HEK293 (cell line): ENCODE measurements around the gene SCAANT1.

Experiments used
- CTCF ChIA-PET: fragments of 350-600 bp; formaldehyde crosslinking; extraction: SDS; loops from one replicate; lab custom pipeline; 2021; ENCODE audit warnings: antibody characterized with exemption; lab: Yijun Ruan, JAX
- POLR2A ChIA-PET: fragments of 300-600 bp; formaldehyde crosslinking; extraction: SDS; loops from one replicate; lab custom pipeline; 2020; ENCODE audit warnings: antibody characterized with exemption, inconsistent platforms; lab: Yijun Ruan, JAX
- H3K27ac ChIP-seq: fragments of 200-500 bp; sonication (Bioruptor generic); 2 replicates; pipeline ENCODE4 v1.5.1; 2014; ENCODE audit warnings: low read depth, low read length, control low read depth, inconsistent platforms; ENCODE audit errors: extremely low read depth
- H3K36me3 ChIP-seq, 2 experiments: fragments of 200-500 bp in 1 of 2; sonication (Bioruptor generic) in 1 of 2; 1 replicate in 1 of 2; 2 replicates in 1 of 2; pipeline ENCODE4 v1.5.1; 2014 to 2017; ENCODE audit warnings: inconsistent platforms in 2 of 2, low read length in 2 of 2; ENCODE audit not compliant: control insufficient read depth in 2 of 2, insufficient read depth in 1 of 2
- H3K4me1 ChIP-seq: fragments of 200-500 bp; sonication (Bioruptor generic); 2 replicates; pipeline ENCODE4 v1.5.1; 2014; ENCODE audit warnings: mild to moderate bottlenecking, low read length, inconsistent platforms; ENCODE audit not compliant: control insufficient read depth, insufficient read depth
- H3K4me3 ChIP-seq: 2 replicates; pipeline ENCODE4 v1.5.1; 2011; ENCODE audit warnings: low read depth, mild to moderate bottlenecking, control low read depth, low read length, moderate library complexity
- H3K9me3 ChIP-seq: fragments of 200-500 bp; sonication (Bioruptor generic); 2 replicates; pipeline ENCODE4 v1.5.1; 2014; ENCODE audit warnings: low read depth, low read length, inconsistent platforms; ENCODE audit not compliant: control insufficient read depth, insufficient read depth
- FEZF1 ChIP-seq: fragments of 450-650 bp; formaldehyde crosslinking; IDR thresholded peaks from 2 replicates; pipeline ENCODE4 v1.5.1; 2016; ENCODE audit warnings: missing biosample characterization, missing genetic modification characterization
- KLF16 ChIP-seq: fragments of 450-650 bp; formaldehyde crosslinking; IDR thresholded peaks from 2 replicates; pipeline ENCODE4 v1.5.1; 2017; ENCODE audit warnings: missing biosample characterization, missing genetic modification characterization
- SALL2 ChIP-seq: fragments of 450-650 bp; formaldehyde crosslinking; IDR thresholded peaks from 2 replicates; pipeline ENCODE4 v1.5.0; 2017; ENCODE audit warnings: missing biosample characterization, mild to moderate bottlenecking, missing genetic modification characterization, borderline replicate concordance
- SCRT2 ChIP-seq: fragments of 450-650 bp; formaldehyde crosslinking; IDR thresholded peaks from 2 replicates; pipeline ENCODE4 v1.5.1; 2016; ENCODE audit warnings: missing biosample characterization, missing genetic modification characterization
- SETDB1 ChIP-seq: IDR thresholded peaks from one replicate; pipeline ENCODE4 v1.6.1; 2017; ENCODE audit warnings: mild to moderate bottlenecking, low read length, moderate library complexity, mixed read lengths; ENCODE audit not compliant: insufficient read length
- WT1 ChIP-seq: fragments of 450-650 bp; formaldehyde crosslinking; IDR thresholded peaks from 2 replicates; pipeline ENCODE4 v1.5.1; 2016; ENCODE audit warnings: missing biosample characterization, missing genetic modification characterization
- ZEB2 ChIP-seq: fragments of 450-650 bp; formaldehyde crosslinking; IDR thresholded peaks from 2 replicates; pipeline ENCODE4 v1.5.1; 2016; ENCODE audit warnings: missing biosample characterization, missing genetic modification characterization
- ZFP37 ChIP-seq: fragments of 450-650 bp; formaldehyde crosslinking; IDR thresholded peaks from 2 replicates; pipeline ENCODE4 v1.5.1; 2016; ENCODE audit warnings: missing biosample characterization, missing genetic modification characterization
- ZNF133 ChIP-seq: fragments of 450-650 bp; formaldehyde crosslinking; IDR thresholded peaks from 2 replicates; pipeline ENCODE4 v1.5.1; 2016; ENCODE audit warnings: missing biosample characterization, missing genetic modification characterization
- ZNF148 ChIP-seq: fragments of 450-650 bp; formaldehyde crosslinking; IDR thresholded peaks from 2 replicates; pipeline ENCODE4 v1.5.0; 2017; ENCODE audit warnings: missing biosample characterization, missing genetic modification characterization, borderline replicate concordance
- ZNF335 ChIP-seq: fragments of 450-650 bp; formaldehyde crosslinking; conservative IDR thresholded peaks from 2 replicates; pipeline ENCODE4 v1.5.1; 2016; ENCODE audit warnings: missing biosample characterization, missing genetic modification characterization
- ZNF350 ChIP-seq: fragments of 450-650 bp; formaldehyde crosslinking; IDR thresholded peaks from 2 replicates; pipeline ENCODE4 v1.5.0; 2017; ENCODE audit warnings: missing biosample characterization, mild to moderate bottlenecking, missing genetic modification characterization
- ZNF549 ChIP-seq: fragments of 450-650 bp; IDR thresholded peaks from 2 replicates; pipeline ENCODE4 v1.5.1; 2018; ENCODE audit warnings: missing biosample characterization, missing genetic modification characterization, mild to moderate bottlenecking, inconsistent platforms, moderate library complexity
- ZNF558 ChIP-seq: fragments of 450-650 bp; formaldehyde crosslinking; IDR thresholded peaks from 2 replicates; pipeline ENCODE4 v1.5.1; 2016; ENCODE audit warnings: missing biosample characterization, missing genetic modification characterization
- ZNF610 ChIP-seq: fragments of 450-650 bp; formaldehyde crosslinking; IDR thresholded peaks from 2 replicates; pipeline ENCODE4 v1.5.1; 2016; ENCODE audit warnings: missing biosample characterization, missing genetic modification characterization, borderline replicate concordance
- ZNF768 ChIP-seq: fragments of 450-650 bp; formaldehyde crosslinking; IDR thresholded peaks from 2 replicates; pipeline ENCODE4 v1.5.1; 2018; ENCODE audit warnings: missing biosample characterization, mild to moderate bottlenecking, missing genetic modification characterization
- ZNF785 ChIP-seq: fragments of 450-650 bp; formaldehyde crosslinking; IDR thresholded peaks from 2 replicates; pipeline ENCODE4 v1.5.1; 2016; ENCODE audit warnings: missing biosample characterization, missing genetic modification characterization
- ZSCAN30 ChIP-seq: fragments of 450-650 bp; IDR thresholded peaks from 2 replicates; pipeline ENCODE4 v1.5.1; 2018; ENCODE audit warnings: missing biosample characterization, mild to moderate bottlenecking, missing genetic modification characterization, moderate library complexity
- TF ChIP-seq, protein P1 (sequence below): fragments of 450-650 bp; formaldehyde crosslinking; IDR thresholded peaks from 2 replicates; pipeline ENCODE4 v1.5.1; 2016; ENCODE audit warnings: missing biosample characterization, missing genetic modification characterization

The SCAANT1 gene

DNA sequence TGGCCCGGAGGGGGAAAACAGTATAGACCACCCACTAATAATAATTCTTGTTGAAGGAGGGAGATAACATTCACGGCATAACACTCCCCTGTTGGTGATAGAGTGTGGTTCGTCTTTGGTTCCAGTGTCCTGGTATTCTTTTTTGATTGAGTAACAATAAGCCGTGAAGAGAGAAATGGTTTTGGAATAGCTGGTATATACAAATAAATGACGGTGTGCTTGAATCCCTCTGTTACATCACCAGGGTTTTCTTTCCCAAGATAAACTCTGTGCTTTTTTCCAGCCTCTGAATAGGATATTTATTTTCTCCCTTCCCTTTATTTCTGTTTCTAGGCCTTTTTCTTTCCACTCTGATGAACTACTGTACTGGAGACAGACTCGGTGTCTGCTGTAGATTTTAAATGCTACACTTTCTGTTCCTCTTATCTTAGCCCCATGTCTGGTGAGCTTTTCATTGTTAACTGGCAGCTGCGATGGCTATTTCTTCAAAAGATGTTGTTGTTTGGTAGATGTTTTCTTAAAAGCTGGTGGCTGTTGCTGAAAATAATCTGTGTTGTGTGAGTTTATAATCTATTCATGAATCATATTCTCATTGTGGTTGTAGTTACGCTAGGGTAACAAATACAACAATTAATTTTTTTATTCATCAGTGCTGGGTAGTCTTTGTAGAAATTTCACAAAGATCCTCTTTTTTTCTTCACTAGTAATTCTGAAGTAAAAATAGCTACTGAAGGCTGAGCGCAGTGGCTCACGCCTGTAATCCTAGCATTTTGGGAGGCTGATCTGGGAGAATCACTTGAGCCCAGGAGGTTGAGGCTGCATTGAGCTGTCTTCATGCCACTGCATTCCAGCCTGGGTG lies 15.5 kb upstream of the SCAANT1 start:
- Histone ChIP-seq H3K4me1 (no peaks in the 10 kb centered on the region; the same call in 1 of the 2 replicates), H3K36me3 (peaks cover 3 to 35% of the 10 kb centered on the region in 2 experiments; a peak in 1 of 3 replicates), H3K4me3 (no peak overlapping the region), H3K27ac (no peak overlapping the region), H3K9me3 (no peaks in the 10 kb centered on the region)
- TF ChIP-seq ZNF558 (no peak), ZEB2 (no peak), ZSCAN30 (tag by site-specific recombination) (no peak), ZNF133 (tag by site-specific recombination) (no peak), ZNF768 (tag by site-specific recombination) (no peak), WT1 (tag by site-specific recombination) (no peak)
- TF ChIP-seq, protein P1, sequence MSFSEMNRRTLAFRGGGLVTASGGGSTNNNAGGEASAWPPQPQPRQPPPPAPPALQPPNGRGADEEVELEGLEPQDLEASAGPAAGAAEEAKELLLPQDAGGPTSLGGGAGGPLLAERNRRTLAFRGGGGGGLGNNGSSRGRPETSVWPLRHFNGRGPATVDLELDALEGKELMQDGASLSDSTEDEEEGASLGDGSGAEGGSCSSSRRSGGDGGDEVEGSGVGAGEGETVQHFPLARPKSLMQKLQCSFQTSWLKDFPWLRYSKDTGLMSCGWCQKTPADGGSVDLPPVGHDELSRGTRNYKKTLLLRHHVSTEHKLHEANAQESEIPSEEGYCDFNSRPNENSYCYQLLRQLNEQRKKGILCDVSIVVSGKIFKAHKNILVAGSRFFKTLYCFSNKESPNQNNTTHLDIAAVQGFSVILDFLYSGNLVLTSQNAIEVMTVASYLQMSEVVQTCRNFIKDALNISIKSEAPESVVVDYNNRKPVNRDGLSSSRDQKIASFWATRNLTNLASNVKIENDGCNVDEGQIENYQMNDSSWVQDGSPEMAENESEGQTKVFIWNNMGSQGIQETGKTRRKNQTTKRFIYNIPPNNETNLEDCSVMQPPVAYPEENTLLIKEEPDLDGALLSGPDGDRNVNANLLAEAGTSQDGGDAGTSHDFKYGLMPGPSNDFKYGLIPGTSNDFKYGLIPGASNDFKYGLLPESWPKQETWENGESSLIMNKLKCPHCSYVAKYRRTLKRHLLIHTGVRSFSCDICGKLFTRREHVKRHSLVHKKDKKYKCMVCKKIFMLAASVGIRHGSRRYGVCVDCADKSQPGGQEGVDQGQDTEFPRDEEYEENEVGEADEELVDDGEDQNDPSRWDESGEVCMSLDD (tag by site-specific recombination) = no peak
- ChIA-PET POLR2A (interaction anchor here (0.5 to 1.0 kb wide), 2 partner anchors 16 to 62 kb away, joined by 3 to 6 read pairs; no protein-coding TSS in a partner anchor), CTCF (interaction anchor here (0.7 kb wide), 1 partner anchor 52 kb away, joined by 8 read pairs; no protein-coding TSS in a partner anchor)

DNA sequence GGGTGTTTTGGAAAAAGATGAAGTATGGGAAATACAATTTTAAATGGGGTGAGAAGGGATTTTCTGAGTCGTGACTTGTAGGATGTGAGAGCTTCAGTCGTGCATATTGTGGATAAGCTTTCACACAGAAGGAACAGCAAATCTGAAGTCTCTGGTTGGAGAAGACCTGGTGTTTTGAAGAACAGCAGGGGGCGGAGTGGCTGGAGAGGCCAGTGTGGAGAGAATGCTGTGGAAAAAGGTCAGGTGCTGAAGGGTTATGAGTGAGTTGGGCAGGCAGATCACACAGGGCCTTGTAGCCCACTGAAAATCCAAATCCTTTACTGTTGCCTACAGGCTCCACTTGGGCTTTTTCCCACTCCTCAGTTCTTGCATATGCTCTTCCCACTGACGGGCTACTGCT lies 14.1 kb upstream of the SCAANT1 start:
- CTCF ChIA-PET = no interaction called here
- Histone ChIP-seq H3K9me3 (no peaks in the 10 kb centered on the region), H3K4me1 (no peaks in the 10 kb centered on the region), H3K36me3 (peaks cover 3 to 43% of the 10 kb centered on the region in 2 experiments; a peak in 1 of 3 replicates), H3K27ac (no peak overlapping the region), H3K4me3 (no peak overlapping the region)
- POLR2A ChIA-PET = no interaction called here
- TF ChIP-seq ZFP37 (tag by site-specific recombination) = no peak
- no peak for TF ChIP-seq SCRT2
- TF ChIP-seq SALL2 (tag by site-specific recombination) = no peak
- TF ChIP-seq ZNF549 (tag by site-specific recombination) = no peak
- TF ChIP-seq ZNF350 = no peak
- TF ChIP-seq ZNF785 (tag by site-specific recombination) = no peak
- no peak for TF ChIP-seq ZNF335
- no peak for TF ChIP-seq SETDB1
- TF ChIP-seq FEZF1 (tag by site-specific recombination) = no peak
- no peak for TF ChIP-seq KLF16 (tag by site-specific recombination)

DNA sequence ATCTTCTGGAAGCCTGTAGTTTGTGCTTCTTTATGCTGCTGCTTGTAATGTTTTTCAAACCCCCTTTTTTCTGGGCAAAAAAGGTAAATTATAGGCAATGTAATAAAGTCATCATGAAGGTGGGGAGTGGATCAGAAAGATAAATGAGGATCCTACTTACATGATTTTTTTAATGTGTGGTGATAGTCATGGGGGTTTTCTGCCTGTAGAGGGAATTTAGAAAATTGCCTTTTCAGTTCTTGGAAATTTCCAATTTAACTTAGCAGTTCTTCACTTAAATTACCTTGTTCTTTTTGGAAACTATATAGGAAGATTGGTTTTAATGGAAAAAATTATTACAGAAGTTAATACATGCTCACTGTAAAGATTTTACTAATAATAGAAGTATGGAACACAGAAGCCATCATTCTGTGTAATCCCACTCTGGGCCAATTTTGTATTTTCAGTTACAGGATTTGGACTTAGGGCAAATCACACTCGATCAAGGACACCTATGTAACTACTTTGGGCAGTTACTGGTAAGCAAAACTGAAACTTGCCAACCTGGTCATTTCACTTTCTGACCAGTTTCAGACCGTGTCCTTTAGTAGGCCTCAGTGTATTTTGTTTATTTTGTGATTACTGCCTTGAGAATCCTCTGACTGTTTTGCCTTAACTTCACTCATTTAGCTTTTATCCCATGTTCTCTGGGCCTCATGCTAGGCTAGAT lies 10.5 kb upstream of the SCAANT1 start:
- no peak overlapping the region for H3K4me3 ChIP-seq
- TF ChIP-seq ZNF148 (tag by site-specific recombination) (no peak), ZNF610 (tag by site-specific recombination) (no peak)
- peaks cover 3 to 60% of the 10 kb centered on the region in 2 experiments; a peak in 1 of 3 replicates for H3K36me3 ChIP-seq
- no peak overlapping the region for H3K27ac ChIP-seq
- H3K9me3 ChIP-seq = no peaks in the 10 kb centered on the region
- POLR2A ChIA-PET = no interaction called here
- no peaks in the 10 kb centered on the region for H3K4me1 ChIP-seq
- CTCF ChIA-PET = no interaction called here
